T follicular helper cell (primary cell): ENCODE results near the gene PRDM16.

Experiments used
- DNase-seq: peaks from one replicate; pipeline ENCODE4 v3.0.0-alpha.2; 2020; ENCODE audit warnings: low read depth

The PRDM16 gene

GRCh38 chr1:3415260-3416090 lies 346.5 kb downstream of the PRDM16 start:
- no peak for DNase-seq

- DNase-seq = no peak
These were observed 348.2 kb downstream of the PRDM16 start for GRCh38 chr1:3417082-3417739.

- DNase-seq = no peak
These were observed 348.9 kb downstream of the PRDM16 start for GRCh38 chr1:3417934-3418333.

- no peak for DNase-seq
These were observed 349.6 kb downstream of the PRDM16 start for GRCh38 chr1:3418600-3418999.

- no peak for DNase-seq
These were observed 350.6 kb downstream of the PRDM16 start for GRCh38 chr1:3419415-3420204.

DNA sequence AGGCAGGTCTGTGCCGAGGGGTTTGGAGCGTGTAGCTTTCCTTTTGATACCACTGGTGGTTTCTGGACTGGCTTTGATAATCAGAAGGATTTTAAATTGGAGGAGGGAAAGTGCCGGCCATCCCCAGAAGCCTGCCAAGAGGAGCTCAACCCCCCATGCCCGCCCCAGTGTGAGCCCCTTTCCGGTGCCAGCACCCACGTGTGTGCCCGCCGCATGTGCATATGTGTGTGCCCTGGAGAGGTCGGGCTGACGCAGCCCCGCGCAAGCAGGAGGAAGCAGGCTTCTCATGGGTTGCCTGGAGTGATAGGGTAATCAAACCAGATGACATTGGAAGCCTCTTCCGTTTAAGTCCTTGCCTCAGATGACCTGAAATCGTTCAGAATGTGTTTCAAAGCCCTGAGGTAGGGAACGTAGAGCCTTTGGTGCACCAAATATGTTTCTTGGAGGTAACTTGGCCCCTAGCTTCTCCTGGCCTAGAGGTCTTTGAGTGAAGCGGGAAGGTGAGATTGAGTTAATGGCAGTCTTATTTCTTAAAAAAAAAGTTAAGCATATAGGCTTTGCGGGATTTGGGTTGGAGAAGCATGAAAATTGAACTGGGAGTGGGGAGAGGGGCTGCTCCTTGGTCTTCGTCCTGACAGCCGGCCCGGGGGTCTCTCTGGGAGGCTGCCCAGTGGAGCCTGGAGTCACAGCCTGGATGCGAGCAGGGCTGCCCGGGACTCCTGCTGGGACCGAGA lies 351.4 kb downstream of the PRDM16 start:
- no peak for DNase-seq

GRCh38 chr1:3422638-3423037 lies 353.6 kb downstream of the PRDM16 start:
- no peak for DNase-seq

DNA sequence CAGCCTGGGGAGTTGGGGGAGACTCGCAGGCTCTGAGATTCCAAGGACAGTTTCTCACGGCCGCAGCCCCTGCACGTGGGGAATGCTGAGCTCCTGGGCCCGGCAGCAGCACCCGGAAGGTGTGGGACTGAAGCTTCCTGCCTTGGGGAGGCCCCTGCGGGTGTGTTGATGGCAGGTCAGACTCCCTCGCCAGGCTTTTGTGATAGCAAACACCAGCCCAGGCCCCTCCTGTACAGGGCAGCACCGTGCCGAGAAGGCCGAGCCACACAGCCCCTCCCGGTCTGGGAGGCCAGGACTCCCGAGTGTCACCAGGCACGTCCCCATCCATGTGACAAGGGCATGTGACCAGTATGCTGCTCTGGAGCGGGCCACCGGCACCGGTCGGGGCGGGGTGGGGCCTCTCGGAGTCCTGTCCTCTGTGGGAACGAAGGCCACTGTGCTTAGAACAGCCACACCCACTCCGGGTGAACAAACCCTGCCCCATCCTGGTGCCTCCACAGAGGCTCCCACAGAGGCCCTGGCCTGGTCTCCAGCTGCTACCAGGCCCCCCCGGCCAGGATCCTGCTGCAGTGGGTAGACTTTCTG lies 354.3 kb downstream of the PRDM16 start:
- DNase-seq = no peak

DNA sequence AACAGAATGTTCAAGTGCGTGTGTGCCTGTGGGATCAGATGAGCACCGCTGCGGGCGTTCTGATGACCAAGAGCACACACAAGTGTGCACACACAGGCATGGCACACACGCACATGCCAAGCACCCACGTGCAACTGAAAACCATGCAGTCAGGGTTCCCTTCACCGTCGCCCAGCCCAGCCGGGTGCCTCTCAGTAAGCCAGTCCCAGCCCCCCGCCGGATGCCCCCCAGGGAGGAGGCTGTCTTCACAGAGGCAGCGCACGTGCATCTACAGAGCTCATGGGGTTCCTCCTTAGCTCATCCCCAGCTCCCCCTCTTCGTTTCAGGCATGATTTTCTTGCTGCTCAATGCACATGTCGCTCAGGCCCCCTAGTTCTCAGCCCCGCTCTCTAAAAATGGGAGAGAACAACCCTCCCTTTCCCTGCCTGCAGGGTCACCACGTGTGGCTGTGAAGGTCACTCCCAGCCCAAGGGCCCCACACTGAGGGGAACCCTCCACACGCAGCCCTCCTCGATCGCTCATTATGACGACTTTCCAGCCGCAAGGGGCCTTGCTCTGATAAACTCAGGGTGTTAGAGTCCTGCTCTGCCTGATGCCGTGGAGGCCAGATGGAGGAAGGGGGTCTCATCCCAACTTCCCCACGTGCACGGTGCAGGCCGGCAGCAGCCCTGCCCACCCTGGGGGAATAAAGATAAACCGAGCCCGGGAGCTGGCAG lies 355.1 kb downstream of the PRDM16 start:
- no peak for DNase-seq

- no peak for DNase-seq
These were observed 356.6 kb downstream of the PRDM16 start for GRCh38 chr1:3425486-3426215.

DNA sequence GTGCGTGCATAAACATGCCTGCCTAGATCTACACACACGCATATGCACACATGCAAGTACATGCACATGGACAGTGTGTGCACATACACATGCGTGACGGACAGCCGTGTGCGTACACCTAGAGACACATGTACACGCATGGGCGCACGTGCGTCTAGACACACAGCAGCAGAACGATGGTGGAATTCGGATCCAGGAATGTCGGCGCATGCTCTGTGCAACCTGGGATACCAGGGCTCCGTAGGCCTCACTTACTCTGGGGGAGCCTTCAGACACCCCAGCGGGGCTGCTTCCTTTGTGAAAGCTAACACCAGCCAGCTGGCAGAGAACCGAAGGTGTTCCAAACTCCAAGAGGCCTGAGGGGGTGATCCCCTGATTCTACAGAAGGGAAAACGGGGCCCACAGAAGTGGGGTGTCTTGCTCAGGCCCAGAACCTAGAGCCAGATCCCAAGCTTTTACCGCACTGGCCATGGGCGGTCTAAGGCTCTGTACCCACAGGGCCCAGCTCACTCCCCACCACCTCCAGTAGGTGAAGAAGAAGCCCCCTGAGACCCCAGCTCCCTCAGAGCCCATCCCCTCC lies 358.0 kb downstream of the PRDM16 start:
- no peak for DNase-seq

DNA sequence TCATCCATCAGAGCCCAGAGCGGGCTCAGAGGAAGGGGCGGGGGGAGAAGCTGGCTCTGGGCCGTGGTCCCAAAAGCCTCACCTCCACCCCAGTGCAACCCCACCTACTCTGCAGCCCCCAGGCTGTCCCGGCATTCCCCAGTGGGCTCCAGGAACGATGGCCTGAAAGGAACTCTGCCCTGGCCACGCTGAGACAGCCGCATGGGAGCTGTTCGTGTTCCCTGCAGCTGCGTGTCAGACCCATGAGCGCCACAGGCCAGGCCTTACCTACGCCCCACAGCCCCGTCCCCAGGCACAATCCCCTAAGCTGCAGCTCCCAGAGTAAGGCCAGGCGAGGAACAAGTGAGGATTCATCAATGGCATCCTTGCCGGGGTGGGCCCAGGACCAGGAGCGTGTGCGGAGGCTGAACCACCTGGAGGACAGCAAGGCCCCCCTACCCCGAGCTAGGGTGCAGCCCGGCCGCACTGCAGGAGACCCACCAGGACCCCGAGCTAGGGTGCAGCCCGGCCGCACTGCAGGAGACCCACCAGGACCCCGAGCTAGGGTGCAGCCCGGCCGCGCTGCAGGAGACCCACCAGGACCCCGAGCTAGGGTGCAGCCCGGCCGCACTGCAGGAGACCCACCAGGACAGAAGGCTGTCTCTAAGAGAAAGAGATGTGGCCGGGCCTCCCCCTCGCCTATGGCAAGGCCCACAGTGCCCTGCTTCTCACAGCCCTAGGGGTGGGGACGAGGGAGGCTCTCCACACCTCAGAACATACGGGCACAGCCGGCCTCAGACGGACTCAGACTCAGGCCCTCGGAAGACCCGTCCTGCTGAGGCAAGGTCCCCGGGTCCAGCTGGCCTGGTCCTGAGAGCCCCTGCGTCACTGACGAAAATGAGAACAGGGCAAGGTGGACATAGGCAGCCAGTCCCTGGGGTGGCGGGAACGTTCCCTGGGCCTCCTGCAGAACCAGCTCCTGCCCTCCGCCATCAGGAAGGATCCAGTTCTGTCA lies 359.0 kb downstream of the PRDM16 start:
- no peak for DNase-seq

- DNase-seq = no peak
These were observed 359.9 kb downstream of the PRDM16 start for GRCh38 chr1:3428899-3429298.

DNA sequence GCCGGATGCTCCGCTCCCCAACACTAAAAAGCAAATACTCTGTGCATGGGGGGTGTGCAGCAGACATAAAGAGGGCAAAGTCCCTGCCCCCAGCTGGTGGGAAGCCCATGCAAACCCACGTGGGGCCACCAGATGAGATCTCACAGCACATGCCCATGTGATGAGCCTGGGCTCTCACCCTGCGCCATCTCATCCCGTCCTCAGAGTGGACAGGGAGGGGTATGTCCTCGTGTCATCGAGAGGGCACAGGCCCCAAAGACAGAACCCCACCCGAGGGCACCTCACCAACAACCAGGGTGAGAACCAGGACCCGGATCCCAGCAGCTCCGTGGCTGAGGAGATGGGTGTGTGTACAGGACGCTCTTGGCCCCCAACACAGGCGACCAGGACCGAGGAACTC lies 360.3 kb downstream of the PRDM16 start:
- DNase-seq = no peak

DNA sequence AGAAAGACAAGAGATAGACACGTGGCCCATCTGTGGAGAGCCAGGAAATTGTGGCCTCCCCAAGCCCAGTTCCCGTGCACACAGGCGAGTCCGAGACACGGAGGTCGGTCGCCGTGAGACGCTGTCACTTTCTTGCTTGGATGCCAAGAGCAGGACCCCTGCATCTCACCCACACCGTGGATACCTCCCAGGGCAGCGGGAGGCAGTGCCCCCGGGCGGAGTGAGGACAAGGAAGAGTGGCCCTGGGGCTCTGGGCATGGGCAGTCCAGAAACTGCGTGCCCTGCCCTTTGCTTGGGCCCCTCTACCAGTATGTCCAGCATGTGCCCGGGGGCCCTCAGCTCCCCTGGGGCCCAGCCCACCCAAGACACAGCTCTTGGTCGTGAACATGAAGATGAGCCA lies 360.8 kb downstream of the PRDM16 start:
- DNase-seq = no peak

- no peak for DNase-seq
These were observed 361.4 kb downstream of the PRDM16 start for GRCh38 chr1:3430406-3430805.

GRCh38 chr1:3430820-3431219 lies 361.8 kb downstream of the PRDM16 start:
- no peak for DNase-seq

DNA sequence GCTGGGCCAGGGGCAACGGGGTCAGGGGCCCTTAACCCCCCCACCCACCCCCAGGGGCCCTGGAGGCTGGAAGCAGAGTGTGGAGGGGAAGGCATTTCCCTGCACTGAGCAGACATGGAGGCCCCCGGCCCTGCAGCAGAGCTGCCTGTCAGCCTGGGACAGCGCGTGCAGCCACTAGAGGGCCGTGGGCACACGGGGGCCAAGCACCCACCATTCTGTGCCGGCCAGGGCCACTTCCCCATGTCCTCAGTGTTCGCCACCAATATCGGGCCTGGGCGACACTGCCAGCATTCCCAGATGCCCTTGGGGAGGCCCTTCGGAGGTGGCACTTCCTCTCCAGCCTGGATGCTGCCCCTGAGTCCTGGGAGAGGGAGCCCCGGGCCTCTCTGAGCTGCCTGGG lies 362.3 kb downstream of the PRDM16 start:
- DNase-seq = no peak

DNA sequence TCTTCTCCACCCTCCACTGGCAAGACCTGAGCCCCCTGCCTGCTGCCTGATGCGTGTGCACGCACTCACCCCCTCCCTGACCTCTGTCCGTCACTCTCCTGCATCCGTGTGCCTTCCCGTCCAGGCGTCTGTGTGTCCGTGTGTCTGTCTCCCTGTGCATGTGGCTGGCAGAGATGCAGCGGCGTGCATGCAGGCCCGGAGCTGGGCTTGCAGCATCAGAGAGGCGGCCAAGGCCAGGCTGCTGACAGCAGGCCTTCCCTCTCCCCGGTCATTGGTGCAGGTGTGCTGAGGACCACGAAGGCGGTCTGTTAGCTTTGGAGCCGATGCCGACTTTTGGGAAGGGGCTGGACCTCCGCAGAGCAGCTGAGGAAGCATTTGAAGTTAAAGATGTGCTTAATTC lies 362.7 kb downstream of the PRDM16 start:
- no peak for DNase-seq
